ENCODE measurements around the gene PRKCI. TPM values are rescaled to one million over a fixed set of nuclear protein-coding genes. Genes with fewer than 3 reads are reported as not detected.
"Not testable (repeated sequence)": the region's sequence is repeated elsewhere in the genome, so short reads cannot be mapped to it uniquely, and the experiment has no call there.

The PRKCI gene
- total RNA-seq, 1 donor from 2014 or later: 69.3 TPM

DNA sequence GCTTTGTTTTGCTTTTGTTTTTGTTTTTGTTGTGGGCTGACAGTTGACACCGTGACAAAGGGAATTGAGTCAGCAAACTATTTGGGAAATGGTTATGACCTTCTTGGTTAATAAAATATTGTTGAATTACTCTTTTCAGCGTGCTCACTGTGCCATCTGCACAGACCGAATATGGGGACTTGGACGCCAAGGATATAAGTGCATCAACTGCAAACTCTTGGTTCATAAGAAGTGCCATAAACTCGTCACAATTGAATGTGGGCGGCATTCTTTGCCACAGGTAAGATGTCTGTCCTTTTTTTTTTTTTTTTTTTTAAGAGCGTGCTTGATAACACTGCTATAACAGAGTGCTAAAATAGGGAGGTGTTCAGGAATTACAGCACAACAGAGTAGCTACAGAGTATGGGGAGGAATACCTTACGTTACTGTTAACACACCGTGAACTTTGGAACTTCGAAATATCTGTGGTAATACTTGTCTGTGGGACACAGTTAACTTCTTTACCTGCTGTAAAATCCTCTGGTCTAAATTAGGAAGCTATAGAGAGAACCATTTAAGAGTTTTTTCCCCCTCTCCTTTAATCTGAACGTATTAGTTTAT is 48.2 kb downstream of the PRKCI start:
- no peaks in the 10 kb centered on the region for H3K27me3 ChIP-seq (ENCODE audit: control insufficient read depth, insufficient read depth, low read length)
- H3K4me3 ChIP-seq (ENCODE audit: low read depth, low read length): no peak overlapping the region
- no peak for DNase-seq (ENCODE audit: low read depth)
- no peaks in the 10 kb centered on the region for H3K36me3 ChIP-seq (ENCODE audit: control insufficient read depth, insufficient read depth, low read length)
- TF ChIP-seq, protein P1, sequence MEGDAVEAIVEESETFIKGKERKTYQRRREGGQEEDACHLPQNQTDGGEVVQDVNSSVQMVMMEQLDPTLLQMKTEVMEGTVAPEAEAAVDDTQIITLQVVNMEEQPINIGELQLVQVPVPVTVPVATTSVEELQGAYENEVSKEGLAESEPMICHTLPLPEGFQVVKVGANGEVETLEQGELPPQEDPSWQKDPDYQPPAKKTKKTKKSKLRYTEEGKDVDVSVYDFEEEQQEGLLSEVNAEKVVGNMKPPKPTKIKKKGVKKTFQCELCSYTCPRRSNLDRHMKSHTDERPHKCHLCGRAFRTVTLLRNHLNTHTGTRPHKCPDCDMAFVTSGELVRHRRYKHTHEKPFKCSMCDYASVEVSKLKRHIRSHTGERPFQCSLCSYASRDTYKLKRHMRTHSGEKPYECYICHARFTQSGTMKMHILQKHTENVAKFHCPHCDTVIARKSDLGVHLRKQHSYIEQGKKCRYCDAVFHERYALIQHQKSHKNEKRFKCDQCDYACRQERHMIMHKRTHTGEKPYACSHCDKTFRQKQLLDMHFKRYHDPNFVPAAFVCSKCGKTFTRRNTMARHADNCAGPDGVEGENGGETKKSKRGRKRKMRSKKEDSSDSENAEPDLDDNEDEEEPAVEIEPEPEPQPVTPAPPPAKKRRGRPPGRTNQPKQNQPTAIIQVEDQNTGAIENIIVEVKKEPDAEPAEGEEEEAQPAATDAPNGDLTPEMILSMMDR (IDR thresholded peaks at IDR 0.05; ENCODE audit: insufficient read depth, low read length, poor library complexity, severe bottlenecking): no peak

DNA sequence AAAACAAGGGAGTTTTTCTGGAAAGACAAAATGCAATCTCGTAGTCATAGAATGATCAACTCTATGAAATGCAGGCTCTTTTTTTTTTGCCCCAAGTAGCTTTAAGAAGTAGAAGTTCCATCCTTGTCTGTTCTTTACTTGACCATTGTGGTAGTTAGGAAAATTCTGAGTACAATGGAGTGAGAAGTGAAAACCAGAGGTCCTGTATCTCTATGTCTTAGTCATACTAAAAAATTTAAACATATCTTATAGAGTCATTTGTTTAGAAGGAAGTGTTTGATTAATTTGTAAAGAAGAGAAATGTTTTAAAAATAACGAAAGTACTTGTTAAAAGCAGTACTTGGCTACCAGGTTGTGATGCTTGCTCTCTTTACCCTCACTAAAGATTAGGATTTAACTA is 52.4 kb downstream of the PRKCI start:
- Histone ChIP-seq H3K27me3 (ENCODE audit: control insufficient read depth, insufficient read depth, low read length) (no peaks in the 10 kb centered on the region), H3K36me3 (ENCODE audit: control insufficient read depth, insufficient read depth, low read length) (no peaks in the 10 kb centered on the region), H3K4me3 (ENCODE audit: low read depth, low read length) (no peak overlapping the region)
- TF ChIP-seq, protein P1 (IDR thresholded peaks at IDR 0.05; ENCODE audit: insufficient read depth, low read length, poor library complexity, severe bottlenecking): no peak
- no peak for DNase-seq (ENCODE audit: low read depth)

DNA sequence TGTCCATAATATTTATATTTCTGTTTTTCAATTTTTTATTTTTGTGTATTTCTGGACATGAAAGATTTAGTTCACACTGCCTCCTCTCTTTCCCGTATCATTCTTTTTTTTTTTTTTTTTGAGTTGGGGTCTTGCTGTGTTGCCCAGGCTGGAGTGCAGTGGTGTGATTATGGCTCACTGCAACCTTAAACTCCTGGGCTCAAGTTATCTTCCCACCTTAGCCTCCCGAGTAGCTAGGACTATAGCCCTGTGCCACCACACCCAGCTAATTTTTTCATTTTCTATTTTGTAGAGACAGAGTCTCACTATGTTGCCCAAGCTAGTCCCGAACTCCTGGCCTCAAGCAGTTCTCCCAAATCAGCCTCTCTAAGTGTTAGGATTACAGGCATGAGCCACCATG is 53.6 kb downstream of the PRKCI start:
- no peak overlapping the region for H3K4me3 ChIP-seq (ENCODE audit: low read depth, low read length)
- H3K36me3 ChIP-seq (ENCODE audit: control insufficient read depth, insufficient read depth, low read length): no peaks in the 10 kb centered on the region
- no peak for DNase-seq (ENCODE audit: low read depth)
- TF ChIP-seq, protein P1 (IDR thresholded peaks at IDR 0.05; ENCODE audit: insufficient read depth, low read length, poor library complexity, severe bottlenecking): no peak
- H3K27me3 ChIP-seq (ENCODE audit: control insufficient read depth, insufficient read depth, low read length): no peaks in the 10 kb centered on the region

DNA sequence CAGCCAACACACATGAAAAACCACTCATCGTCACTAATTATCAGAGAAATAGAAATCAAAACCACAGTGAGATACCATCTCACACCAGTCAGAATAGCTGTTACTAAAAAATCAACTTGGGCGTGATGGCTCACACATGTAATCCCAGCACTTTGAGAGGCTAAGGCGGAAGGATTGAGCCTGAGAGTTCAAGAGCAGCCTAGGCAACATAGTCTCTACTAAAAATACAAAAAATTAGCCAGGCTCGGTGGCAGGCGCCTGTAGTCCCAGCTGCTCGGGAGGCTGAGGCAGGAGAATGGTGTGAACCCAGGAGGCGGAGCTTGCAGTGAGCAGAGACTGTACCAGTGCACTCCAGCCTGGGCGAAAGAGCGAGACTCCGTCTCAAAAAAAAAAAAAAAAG is 55.1 kb downstream of the PRKCI start:
- not testable (repeated sequence) for H3K4me3 ChIP-seq (ENCODE audit: low read depth, low read length); H3K36me3 ChIP-seq (ENCODE audit: control insufficient read depth, insufficient read depth, low read length); H3K27me3 ChIP-seq (ENCODE audit: control insufficient read depth, insufficient read depth, low read length); DNase-seq (ENCODE audit: low read depth)

DNA sequence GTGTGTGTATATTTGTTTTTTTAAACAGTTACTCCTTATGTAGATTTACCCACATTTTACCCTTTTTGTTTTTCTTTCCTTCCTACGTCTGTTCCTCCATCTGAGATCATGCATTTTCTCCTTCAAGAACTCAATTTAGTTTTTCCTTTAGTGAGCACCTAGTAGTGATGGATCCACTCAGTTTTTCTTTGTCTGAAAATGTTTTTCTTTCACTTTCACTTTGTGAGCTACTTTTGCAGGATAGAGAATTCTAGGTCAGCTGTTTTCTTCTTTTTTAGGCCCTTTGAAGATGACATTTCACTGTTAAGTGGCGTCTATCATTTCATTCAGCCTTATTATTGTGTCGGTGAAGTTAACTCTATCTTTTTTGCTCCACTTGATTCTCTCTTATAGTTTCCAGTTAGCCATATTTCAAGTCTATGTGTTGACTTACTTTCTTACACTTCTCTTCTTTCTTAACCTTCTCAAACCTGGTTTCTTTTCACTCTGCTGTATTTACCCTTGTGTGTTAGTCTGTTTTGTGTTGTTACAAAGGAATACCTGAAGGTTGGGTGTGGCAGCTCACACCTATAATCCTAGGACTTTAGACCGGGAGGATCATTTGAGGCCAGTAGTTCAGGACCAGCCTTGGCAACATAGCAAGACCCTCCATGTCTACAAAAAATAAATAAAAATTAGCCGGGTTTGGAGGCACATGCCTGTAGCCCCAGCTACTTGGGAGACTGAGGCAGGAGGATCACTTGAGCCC is 55.8 kb downstream of the PRKCI start:
- TF ChIP-seq, protein P1 (IDR thresholded peaks at IDR 0.05; ENCODE audit: insufficient read depth, low read length, poor library complexity, severe bottlenecking): no peak
- no peaks in the 10 kb centered on the region for H3K36me3 ChIP-seq (ENCODE audit: control insufficient read depth, insufficient read depth, low read length)
- no peak overlapping the region for H3K4me3 ChIP-seq (ENCODE audit: low read depth, low read length)
- DNase-seq (ENCODE audit: low read depth): no peak
- H3K27me3 ChIP-seq (ENCODE audit: control insufficient read depth, insufficient read depth, low read length): no peaks in the 10 kb centered on the region

DNA sequence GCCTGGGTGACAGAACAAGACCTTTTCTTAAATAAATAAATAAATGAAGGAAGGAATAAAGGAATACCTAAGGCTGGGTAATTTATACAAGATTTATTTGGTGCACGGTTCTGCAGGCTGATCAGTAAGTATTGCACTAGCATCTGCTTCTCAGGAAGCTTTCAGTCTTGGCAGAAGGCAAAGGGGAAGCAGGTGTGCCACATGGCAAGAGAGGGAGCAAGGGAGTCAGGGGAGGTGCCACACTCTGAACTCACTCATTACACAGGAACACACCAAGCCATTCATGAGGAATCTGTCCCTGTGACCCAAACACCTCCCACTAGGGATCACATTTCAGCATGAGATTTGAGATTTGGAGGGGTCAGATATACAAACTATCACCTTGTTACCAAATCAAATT is 56.4 kb downstream of the PRKCI start:
- no peaks in the 10 kb centered on the region for H3K36me3 ChIP-seq (ENCODE audit: control insufficient read depth, insufficient read depth, low read length)
- no peak overlapping the region for H3K4me3 ChIP-seq (ENCODE audit: low read depth, low read length)
- TF ChIP-seq, protein P1 (IDR thresholded peaks at IDR 0.05; ENCODE audit: insufficient read depth, low read length, poor library complexity, severe bottlenecking): no peak
- H3K27me3 ChIP-seq (ENCODE audit: control insufficient read depth, insufficient read depth, low read length): no peaks in the 10 kb centered on the region
- DNase-seq (ENCODE audit: low read depth): no peak
